Measurements from ENCODE around the gene MICALL1.

GRCh38 chr22:37953062-37953436, 47.0 kb downstream of the MICALL1 start:
- TF ChIP-seq CTCF (IDR thresholded peaks at IDR 0.05) (no peak), POLR2A (IDR thresholded peaks at IDR 0.05) (no peak)
